Activated naive CD8-positive, alpha-beta T cell (primary cell): ENCODE data around the gene AMPD3.
A peak's percentile ranks its signal among the peaks of the same experiment; 100 is the strongest.

Source experiments
- H3K27ac Mint-ChIP-seq: one replicate; pipeline ENCODE4 v1.8.0; 2021; ENCODE audit warnings: mixed read lengths
- H3K27me3 Mint-ChIP-seq: one replicate; pipeline ENCODE4 v1.8.0; 2021; ENCODE audit warnings: mixed read lengths
- H3K36me3 Mint-ChIP-seq: one replicate; pipeline ENCODE4 v1.8.0; 2021; ENCODE audit warnings: mixed read lengths
- H3K4me1 Mint-ChIP-seq: one replicate; pipeline ENCODE4 v1.8.0; 2021; ENCODE audit warnings: low read depth, mixed read lengths
- H3K4me3 Mint-ChIP-seq: one replicate; pipeline ENCODE4 v1.8.0; 2021; ENCODE audit warnings: mild to moderate bottlenecking, mixed read lengths
- H3K9me3 Mint-ChIP-seq: one replicate; pipeline ENCODE4 v1.8.0; 2021; ENCODE audit warnings: low read depth, mixed read lengths

The AMPD3 gene

GRCh38 chr11:10454878-10455631 is at the start of gene AMPD3:
TSS of gene AMPD3 (plus strand) at chr11:10455264. CDS start at chr11:10461520, 6,256 bp downstream.
- Mint-ChIP-seq H3K9me3 (no peaks in the 10 kb centered on the region), H3K27me3 (no peaks in the 10 kb centered on the region), H3K4me1 (peaks cover 82% of the 10 kb centered on the region), H3K36me3 (no peaks in the 10 kb centered on the region), H3K27ac (peak within 1 kb of the TSS; percentile 96), H3K4me3 (peak within 1 kb of the TSS; percentile 88)

GRCh38 chr11:10405865-10406592 is 49.0 kb upstream of the AMPD3 start:
- Mint-ChIP-seq H3K4me3 (no peak overlapping the region), H3K27me3 (no peaks in the 10 kb centered on the region), H3K27ac (no peak overlapping the region), H3K4me1 (peaks cover 11% of the 10 kb centered on the region), H3K9me3 (no peaks in the 10 kb centered on the region), H3K36me3 (no peaks in the 10 kb centered on the region)

- Mint-ChIP-seq H3K9me3 (no peaks in the 10 kb centered on the region), H3K4me1 (peaks cover 11% of the 10 kb centered on the region), H3K36me3 (no peaks in the 10 kb centered on the region), H3K4me3 (no peak overlapping the region), H3K27me3 (no peaks in the 10 kb centered on the region), H3K27ac (no peak overlapping the region)
These were observed 48.0 kb upstream of the AMPD3 start for GRCh38 chr11:10407055-10407454.

GRCh38 chr11:10407749-10408685 is 47.0 kb upstream of the AMPD3 start:
- H3K4me1 Mint-ChIP-seq, result peaks cover 11% of the 10 kb centered on the region
- no peaks in the 10 kb centered on the region for H3K27me3 Mint-ChIP-seq
- H3K27ac Mint-ChIP-seq, result no peak overlapping the region
- H3K36me3 Mint-ChIP-seq, result no peaks in the 10 kb centered on the region
- H3K9me3 Mint-ChIP-seq, result no peaks in the 10 kb centered on the region
- H3K4me3 Mint-ChIP-seq, result no peak overlapping the region

- no peaks in the 10 kb centered on the region for H3K36me3 Mint-ChIP-seq
- H3K27ac Mint-ChIP-seq, result no peak overlapping the region
- no peaks in the 10 kb centered on the region for H3K27me3 Mint-ChIP-seq
- H3K9me3 Mint-ChIP-seq, result no peaks in the 10 kb centered on the region
- H3K4me1 Mint-ChIP-seq, result peaks cover 18% of the 10 kb centered on the region
- no peak overlapping the region for H3K4me3 Mint-ChIP-seq
These were observed 45.8 kb upstream of the AMPD3 start for GRCh38 chr11:10409207-10409661.

- no peak overlapping the region for H3K27ac Mint-ChIP-seq
These were observed 44.8 kb upstream of the AMPD3 start for GRCh38 chr11:10410106-10410843.

GRCh38 chr11:10410844-10411200 is 44.2 kb upstream of the AMPD3 start:
- no peaks in the 10 kb centered on the region for H3K27me3 Mint-ChIP-seq

More at GRCh38 chr11:10410106-10410843, 44.8 kb upstream of the AMPD3 start:
- H3K36me3 Mint-ChIP-seq, result no peaks in the 10 kb centered on the region
- H3K27me3 Mint-ChIP-seq, result no peaks in the 10 kb centered on the region
- H3K9me3 Mint-ChIP-seq, result no peaks in the 10 kb centered on the region
- no peak overlapping the region for H3K4me3 Mint-ChIP-seq
- H3K4me1 Mint-ChIP-seq, result peaks cover 29% of the 10 kb centered on the region

GRCh38 chr11:10412266-10412665 is 42.8 kb upstream of the AMPD3 start:
- no peaks in the 10 kb centered on the region for H3K27me3 Mint-ChIP-seq
- peaks cover 28% of the 10 kb centered on the region for H3K4me1 Mint-ChIP-seq
- H3K36me3 Mint-ChIP-seq, result no peaks in the 10 kb centered on the region
- no peaks in the 10 kb centered on the region for H3K9me3 Mint-ChIP-seq
- no peak overlapping the region for H3K27ac Mint-ChIP-seq
- H3K4me3 Mint-ChIP-seq, result no peak overlapping the region

More at GRCh38 chr11:10410844-10411200, 44.2 kb upstream of the AMPD3 start:
- Mint-ChIP-seq H3K27ac (no peak overlapping the region), H3K4me3 (no peak overlapping the region), H3K9me3 (no peaks in the 10 kb centered on the region), H3K36me3 (no peaks in the 10 kb centered on the region), H3K4me1 (peaks cover 30% of the 10 kb centered on the region)

- H3K36me3 Mint-ChIP-seq, result no peaks in the 10 kb centered on the region
- H3K27ac Mint-ChIP-seq, result no peak overlapping the region
- no peaks in the 10 kb centered on the region for H3K27me3 Mint-ChIP-seq
- H3K4me3 Mint-ChIP-seq, result no peak overlapping the region
- no peaks in the 10 kb centered on the region for H3K9me3 Mint-ChIP-seq
- peaks cover 28% of the 10 kb centered on the region for H3K4me1 Mint-ChIP-seq
These were observed 41.8 kb upstream of the AMPD3 start for GRCh38 chr11:10413268-10413667.

- Mint-ChIP-seq H3K27me3 (no peaks in the 10 kb centered on the region), H3K9me3 (no peaks in the 10 kb centered on the region), H3K36me3 (no peaks in the 10 kb centered on the region), H3K27ac (no peak overlapping the region), H3K4me1 (peaks cover 25% of the 10 kb centered on the region), H3K4me3 (no peak overlapping the region)
These were observed 40.9 kb upstream of the AMPD3 start for GRCh38 chr11:10414181-10414580.

- Mint-ChIP-seq H3K4me3 (peak overlapping the region; percentile 10), H3K27ac (no peak overlapping the region), H3K9me3 (no peaks in the 10 kb centered on the region), H3K36me3 (no peaks in the 10 kb centered on the region), H3K4me1 (peaks cover 20% of the 10 kb centered on the region), H3K27me3 (no peaks in the 10 kb centered on the region)
These were observed 40.4 kb upstream of the AMPD3 start for GRCh38 chr11:10414659-10415058.

- Mint-ChIP-seq H3K4me1 (peaks cover 18% of the 10 kb centered on the region), H3K4me3 (no peak overlapping the region), H3K36me3 (no peaks in the 10 kb centered on the region), H3K27ac (no peak overlapping the region), H3K27me3 (peaks cover 2% of the 10 kb centered on the region), H3K9me3 (no peaks in the 10 kb centered on the region)
These were observed 39.2 kb upstream of the AMPD3 start for GRCh38 chr11:10415817-10416392.

GRCh38 chr11:10418259-10418949 is 36.7 kb upstream of the AMPD3 start:
- no peak overlapping the region for H3K27ac Mint-ChIP-seq
- no peak overlapping the region for H3K4me3 Mint-ChIP-seq
- H3K36me3 Mint-ChIP-seq, result no peaks in the 10 kb centered on the region
- H3K9me3 Mint-ChIP-seq, result no peaks in the 10 kb centered on the region
- peaks cover 2% of the 10 kb centered on the region for H3K27me3 Mint-ChIP-seq
- H3K4me1 Mint-ChIP-seq, result peaks cover 18% of the 10 kb centered on the region
